ENCODE results near the gene TPPP3. TPM values are rescaled to one million over a fixed set of nuclear protein-coding genes. Genes with fewer than 3 reads are reported as not detected.

Gene TPPP3
- total RNA-seq, 1 donor from 2014 or later = 0.20 TPM

GRCh38 chr16:67346341-67346740, 47.0 kb downstream of the TPPP3 start:
- DNase-seq (ENCODE audit: low read depth, low spot score) = peak; percentile 30

- DNase-seq (ENCODE audit: low read depth, low spot score) = no peak
Measured at GRCh38 chr16:67345401-67345800, 47.9 kb downstream of the TPPP3 start.

- no peak for DNase-seq (ENCODE audit: low read depth, low spot score)
Measured at GRCh38 chr16:67342616-67343015, 50.7 kb downstream of the TPPP3 start.

GRCh38 chr16:67341250-67341649, 52.0 kb downstream of the TPPP3 start:
- DNase-seq (ENCODE audit: low read depth, low spot score) = no peak

Other genes starting within 250 kb of the TPPP3 start
- 6.0 and 6.1 TPM in 2 replicates for gene B3GNT9, start 242.5 kb downstream of the TPPP3 start, total RNA-seq
- gene TRADD, start 233.6 kb downstream of the TPPP3 start, total RNA-seq = 12.7 and 18.0 TPM in 2 replicates
- gene FBXL8, start 233.5 kb downstream of the TPPP3 start, total RNA-seq = 2.9 and 5.9 TPM in 2 replicates
- 0.13 and 0.95 TPM in 2 replicates for gene HSF4, start 228.8 kb downstream of the TPPP3 start, total RNA-seq
- gene NOL3, start 223.0 kb downstream of the TPPP3 start, total RNA-seq = 9.1 and 10.6 TPM in 2 replicates
- gene MATCAP1, start 209.5 kb downstream of the TPPP3 start, total RNA-seq = 11.7 and 12.8 TPM in 2 replicates
- gene EXOC3L1, start 203.4 kb downstream of the TPPP3 start, total RNA-seq = 1.1 and 2.2 TPM in 2 replicates
- 68.3 and 82.9 TPM in 2 replicates for gene E2F4, start 201.3 kb downstream of the TPPP3 start, total RNA-seq
- 0.53 and 1.4 TPM in 2 replicates for gene ELMO3, start 194.4 kb downstream of the TPPP3 start, total RNA-seq
- gene TMEM208, start 166.4 kb downstream of the TPPP3 start, total RNA-seq = 27.5 and 30.0 TPM in 2 replicates
- 22.1 and 27.0 TPM in 2 replicates for gene FHOD1, start 146.0 kb downstream of the TPPP3 start, total RNA-seq
- 0.99 and 1.3 TPM in 2 replicates for gene SLC9A5, start 144.5 kb downstream of the TPPP3 start, total RNA-seq
- gene PLEKHG4, start 114.0 kb downstream of the TPPP3 start, total RNA-seq = 33.2 and 51.5 TPM in 2 replicates
- 0.28 and 0.33 TPM in 2 replicates for gene KCTD19, start 66.8 kb downstream of the TPPP3 start, total RNA-seq
- gene LRRC36, start 66.7 kb downstream of the TPPP3 start, total RNA-seq = 0.32 and 0.92 TPM in 2 replicates
- 4.0 and 7.8 TPM in 2 replicates for gene ZDHHC1, start 23.0 kb upstream of the TPPP3 start, total RNA-seq
- not detected in 2 replicates for gene HSD11B2, start 37.6 kb upstream of the TPPP3 start, total RNA-seq
- gene ATP6V0D1, start 87.7 kb upstream of the TPPP3 start, total RNA-seq = 82.2 and 91.8 TPM in 2 replicates
- gene AGRP, start 90.0 kb upstream of the TPPP3 start, total RNA-seq = not detected in 2 replicates
- gene RIPOR1, start 135.3 kb upstream of the TPPP3 start, total RNA-seq = 45.7 and 54.2 TPM in 2 replicates
- 25.1 and 35.3 TPM in 2 replicates for gene CTCF, start 169.0 kb upstream of the TPPP3 start, total RNA-seq

Measured in pulmonary artery endothelial cell (primary cell).